WTC11 (cell line): Measurements from ENCODE around the gene TTC7B. TPM values are rescaled to one million over a fixed set of nuclear protein-coding genes. Genes with fewer than 3 reads are reported as not detected.

Experiments used
- ATAC-seq: fragments of 200-7000 bp; cut with Tn5 transposase; 2 replicates; pipeline ENCODE4 v1.10.0; 2021; ENCODE audit warnings: mild to moderate bottlenecking, moderate library complexity
- CTCF ChIA-PET: fragments of 300-600 bp; sonication (Branson Sonifier 250); formaldehyde crosslinking; loops from one replicate; lab custom pipeline; 2021; ENCODE audit warnings: antibody characterized with exemption; lab: Charles Lee
- POLR2A ChIA-PET: fragments of 350-600 bp; sonication (Branson Sonifier 250); formaldehyde crosslinking; loops from one replicate; lab custom pipeline; 2021; ENCODE audit warnings: antibody characterized with exemption; lab: Charles Lee
- DNase-seq: peaks from one replicate; pipeline ENCODE4 v3.0.0; 2021; ENCODE audit warnings: low spot score
- H3K27ac Mint-ChIP-seq: 2 replicates; pipeline ENCODE4 v1.8.0; 2021; ENCODE audit warnings: mixed read lengths
- H3K27me3 Mint-ChIP-seq: 2 replicates; pipeline ENCODE4 v1.8.0; 2021; ENCODE audit warnings: low read depth, mild to moderate bottlenecking, moderate library complexity, mixed read lengths
- H3K36me3 Mint-ChIP-seq: 2 replicates; pipeline ENCODE4 v1.8.0; 2021; ENCODE audit warnings: mixed read lengths
- H3K4me1 Mint-ChIP-seq: 2 replicates; pipeline ENCODE4 v1.8.0; 2022; ENCODE audit warnings: mixed read lengths
- H3K4me3 Mint-ChIP-seq: 2 replicates; pipeline ENCODE4 v1.8.0; 2021; ENCODE audit warnings: mild to moderate bottlenecking, moderate library complexity, mixed read lengths
- H3K9me3 Mint-ChIP-seq: 2 replicates; pipeline ENCODE4 v1.8.0; 2021; ENCODE audit warnings: mixed read lengths
- AR ChIP-seq: fragments of 250-450 bp; sonication (Bioruptor Pico); IDR thresholded peaks from 2 replicates; pipeline ENCODE4 v1.9.0; 2021; ENCODE audit warnings: mild to moderate bottlenecking
- ATF1 ChIP-seq: sonication (generic); formaldehyde crosslinking; IDR thresholded peaks from 2 replicates; pipeline ENCODE4 v1.8.1; 2023; ENCODE audit warnings: mild to moderate bottlenecking, moderate library complexity, missing genetic modification reagents
- CBFB ChIP-seq: sonication (generic); formaldehyde crosslinking; IDR thresholded peaks from 2 replicates; pipeline ENCODE4 v1.8.1; 2022; ENCODE audit warnings: mild to moderate bottlenecking, low read depth, missing genetic modification reagents
- CDX4 ChIP-seq: fragments of 250-450 bp; sonication (Bioruptor Pico); IDR thresholded peaks from 2 replicates; pipeline ENCODE4 v1.9.0; 2021; ENCODE audit warnings: moderate library complexity, mild to moderate bottlenecking, inconsistent platforms, borderline replicate concordance
- CREB1 ChIP-seq: sonication (generic); formaldehyde crosslinking; IDR thresholded peaks from 2 replicates; pipeline ENCODE4 v1.8.0; 2023; ENCODE audit warnings: mild to moderate bottlenecking, missing genetic modification reagents
- E2F4 ChIP-seq: sonication (generic); formaldehyde crosslinking; IDR thresholded peaks from 2 replicates; pipeline ENCODE4 v1.8.1; 2022; ENCODE audit warnings: low read depth, mild to moderate bottlenecking, moderate library complexity, missing genetic modification reagents, borderline replicate concordance
- E2F5 ChIP-seq: sonication (generic); formaldehyde crosslinking; IDR thresholded peaks from 2 replicates; pipeline ENCODE4 v1.8.1; 2022; ENCODE audit warnings: mild to moderate bottlenecking, moderate library complexity, missing genetic modification reagents
- EMX1 ChIP-seq: fragments of 250-450 bp; sonication (Bioruptor Pico); IDR thresholded peaks from 2 replicates; pipeline ENCODE4 v1.8.0; 2021; ENCODE audit warnings: mild to moderate bottlenecking
- ESRRA ChIP-seq: sonication (generic); formaldehyde crosslinking; IDR thresholded peaks from 2 replicates; pipeline ENCODE4 v1.8.1; 2022; ENCODE audit warnings: mild to moderate bottlenecking, missing genetic modification reagents, borderline replicate concordance
- ETV6 ChIP-seq: sonication (generic); formaldehyde crosslinking; IDR thresholded peaks from 2 replicates; pipeline ENCODE4 v1.8.1; 2022; ENCODE audit warnings: mild to moderate bottlenecking, missing genetic modification reagents
- HMGA2 ChIP-seq: fragments of 250-450 bp; sonication (Bioruptor Pico); IDR thresholded peaks from 2 replicates; pipeline ENCODE4 v1.4.0; 2021; ENCODE audit warnings: mild to moderate bottlenecking, moderate library complexity
- JAZF1 ChIP-seq: fragments of 250-450 bp; sonication (Bioruptor Pico); IDR thresholded peaks from 2 replicates; pipeline ENCODE4 v1.9.0; 2021; ENCODE audit warnings: moderate library complexity, mild to moderate bottlenecking, inconsistent platforms
- JUN ChIP-seq: sonication (generic); formaldehyde crosslinking; IDR thresholded peaks from 2 replicates; pipeline ENCODE4 v1.8.0; 2023; ENCODE audit warnings: mild to moderate bottlenecking, missing genetic modification reagents
- MYBL2 ChIP-seq: sonication (generic); formaldehyde crosslinking; IDR thresholded peaks from 2 replicates; pipeline ENCODE4 v1.8.1; 2023; ENCODE audit warnings: mild to moderate bottlenecking, moderate library complexity, missing genetic modification reagents
- NFYB ChIP-seq: sonication (generic); formaldehyde crosslinking; conservative IDR thresholded peaks from 2 replicates; pipeline ENCODE4 v1.8.0; 2022; ENCODE audit warnings: low read depth, missing genetic modification reagents
- NR1H2 ChIP-seq: sonication (generic); formaldehyde crosslinking; IDR thresholded peaks from 2 replicates; pipeline ENCODE4 v1.9.0; 2021; ENCODE audit warnings: mild to moderate bottlenecking, moderate library complexity, missing genetic modification reagents
- NR3C1 ChIP-seq: sonication (generic); formaldehyde crosslinking; conservative IDR thresholded peaks from 2 replicates; pipeline ENCODE4 v1.8.1; 2023; ENCODE audit warnings: low read depth, mild to moderate bottlenecking, missing genetic modification reagents
- PRDM15 ChIP-seq: sonication (generic); formaldehyde crosslinking; IDR thresholded peaks from 2 replicates; pipeline ENCODE4 v1.8.0; 2022; ENCODE audit warnings: missing genetic modification reagents
- ZBTB43 ChIP-seq: sonication (generic); formaldehyde crosslinking; IDR thresholded peaks from 2 replicates; pipeline ENCODE4 v1.8.1; 2023; ENCODE audit warnings: mild to moderate bottlenecking, missing genetic modification reagents
- ZNF219 ChIP-seq: sonication (generic); formaldehyde crosslinking; IDR thresholded peaks from 2 replicates; pipeline ENCODE4 v1.8.0; 2023; ENCODE audit warnings: missing genetic modification reagents, mild to moderate bottlenecking, borderline replicate concordance
- ZNF281 ChIP-seq: sonication (generic); formaldehyde crosslinking; IDR thresholded peaks from 2 replicates; pipeline ENCODE4 v1.8.0; 2023; ENCODE audit warnings: mild to moderate bottlenecking, missing genetic modification reagents
- ZNF317 ChIP-seq: sonication (generic); formaldehyde crosslinking; IDR thresholded peaks from 2 replicates; pipeline ENCODE4 v1.8.1; 2023; ENCODE audit warnings: low read depth, mild to moderate bottlenecking, moderate library complexity, missing genetic modification reagents, borderline replicate concordance
- ZSCAN18 ChIP-seq: fragments of 250-450 bp; sonication (Bioruptor Pico); IDR thresholded peaks from 2 replicates; pipeline ENCODE4 v2.1.2; 2022; ENCODE audit warnings: mild to moderate bottlenecking, moderate library complexity
- total RNA-seq: library from RNA; stranded (reverse); gene quantifications from 3 replicates; pipeline ENCODE4 v1.2.3, GENCODE V29; 2021

Gene TTC7B
- total RNA-seq, 1 experiment from 2014 or later: 27.6 TPM

- TF ChIP-seq ZBTB43 (no peak), AR (CRISPR knock-in tag) (no peak), EMX1 (no peak)
Measured at GRCh38 chr14:90774316-90774715, 41.9 kb downstream of the TTC7B start (continued).

GRCh38 chr14:90773705-90774104 lies 42.5 kb downstream of the TTC7B start:
- TF ChIP-seq ESRRA (CRISPR knock-in tag): no peak
- TF ChIP-seq HMGA2 (CRISPR knock-in tag): no peak
- TF ChIP-seq E2F5 (CRISPR knock-in tag): no peak
- no peak for TF ChIP-seq NFYB (CRISPR knock-in tag)
- no peak for TF ChIP-seq ZNF281 (CRISPR knock-in tag)
- TF ChIP-seq CDX4 (CRISPR knock-in tag): no peak
- TF ChIP-seq NR3C1 (CRISPR knock-in tag): no peak
- no peak for TF ChIP-seq NR1H2 (CRISPR knock-in tag)
- TF ChIP-seq JUN: no peak
- no peak for TF ChIP-seq ZNF219 (CRISPR knock-in tag)
- no peak for TF ChIP-seq ATF1 (CRISPR knock-in tag)
- TF ChIP-seq ZSCAN18 (CRISPR knock-in tag): no peak
- no peak for TF ChIP-seq ZNF317
- TF ChIP-seq MYBL2 (CRISPR knock-in tag): no peak
- TF ChIP-seq JAZF1 (CRISPR knock-in tag): no peak
- no peak for TF ChIP-seq E2F4 (CRISPR knock-in tag)
- TF ChIP-seq CREB1 (CRISPR knock-in tag): no peak
- no peak for TF ChIP-seq PRDM15 (CRISPR knock-in tag)
- no peak for TF ChIP-seq CBFB (CRISPR knock-in tag)
- no peak for TF ChIP-seq ETV6 (CRISPR knock-in tag)
- ChIA-PET CTCF (interaction anchor here (3.4 kb wide), 1 partner anchor 12 kb away, joined by 12 read pairs; no protein-coding TSS in a partner anchor), POLR2A (no interaction called here)
- DNase-seq (no peak), ATAC-seq (no peak)
- Mint-ChIP-seq H3K4me1 (no peaks in the 10 kb centered on the region), H3K27ac (0 out of 2 replicates have a peak overlapping the region, but pooled peaks have one; percentile 38), H3K9me3 (peaks cover 5% of the 10 kb centered on the region), H3K4me3 (no peak overlapping the region), H3K36me3 (peaks cover 13% of the 10 kb centered on the region), H3K27me3 (no peaks in the 10 kb centered on the region)
